H1 (cell line): ENCODE data around the gene DERL2. TPM values are rescaled to one million over a fixed set of nuclear protein-coding genes. Genes with fewer than 3 reads are reported as not detected.
A peak's percentile ranks its signal among the peaks of the same experiment; 100 is the strongest.

Experiments used
- BCL11A ChIP-seq, 2 experiments: IDR thresholded peaks; one replicate each; pipeline ENCODE4 v1.6.1; 2011; ENCODE audit warnings: low read depth in 2 of 2, low read length in 2 of 2, mild to moderate bottlenecking in 2 of 2
- CHD2 ChIP-seq: IDR thresholded peaks from 2 replicates; pipeline ENCODE4 v1.6.1; 2012; ENCODE audit warnings: low read length, improper control_type of control experiment
- CTBP2 ChIP-seq: IDR thresholded peaks from 2 replicates; pipeline ENCODE4 v1.7.0; 2011; ENCODE audit warnings: borderline replicate concordance, mild to moderate bottlenecking, moderate library complexity, mixed read lengths, low read length; ENCODE audit not compliant: insufficient read depth, insufficient read length
- CTCF ChIP-seq, 3 experiments: IDR thresholded peaks; 1 replicate in 2 of 3; 2 replicates in 1 of 3; pipeline versions ENCODE4 v1.5.1 to v1.6.1; 2011; ENCODE audit warnings: low read length in 3 of 3, mild to moderate bottlenecking in 3 of 3, inconsistent platforms in 2 of 3, low read depth in 1 of 3, moderate library complexity in 1 of 3; ENCODE audit not compliant: insufficient read depth in 1 of 3; ENCODE audit errors: control extremely low read depth in 1 of 3
- EZH2 ChIP-seq: fragments of 200-600 bp; sonication (generic); IDR thresholded peaks from 2 replicates; pipeline ENCODE4 v1.7.1; 2012; ENCODE audit warnings: low read depth, mild to moderate bottlenecking, moderate library complexity, low read length, inconsistent platforms; ENCODE audit not compliant: severe bottlenecking
- GTF2F1 ChIP-seq: IDR thresholded peaks from 2 replicates; pipeline ENCODE4 v1.6.1; 2012; ENCODE audit warnings: low read depth, low read length, improper control_type of control experiment, borderline replicate concordance
- KDM4A ChIP-seq: IDR thresholded peaks from one replicate; pipeline ENCODE4 v1.7.1; 2012; ENCODE audit warnings: low read depth, mild to moderate bottlenecking, moderate library complexity, low read length, inconsistent platforms; ENCODE audit not compliant: severe bottlenecking
- POU5F1 ChIP-seq: IDR thresholded peaks from 2 replicates; pipeline ENCODE4 v1.6.1; 2011; ENCODE audit warnings: low read depth, mild to moderate bottlenecking, low read length, moderate library complexity
- RNF2 ChIP-seq: fragments of 200-900, 300-1000 bp; sonication (generic); IDR thresholded peaks from 2 replicates; pipeline ENCODE4 v1.7.1; 2016; ENCODE audit warnings: borderline replicate concordance, low read depth, mild to moderate bottlenecking, antibody characterized with exemption, low read length; ENCODE audit not compliant: poor library complexity, severe bottlenecking; ENCODE audit errors: missing control alignments
- SP1 ChIP-seq: IDR thresholded peaks from 2 replicates; pipeline ENCODE4 v1.6.1; 2011; ENCODE audit warnings: low read depth, low read length
- polyA plus RNA-seq, 7 experiments: library from polyadenylated mRNA; depleted of rRNA in 3 of 7; stranded (reverse) in 5 of 7; unstranded in 2 of 7; fragments of >200 nt in 5 of 7; fragments of 200-250 nt in 2 of 7; gene quantifications; 1 replicate in 5 of 7; 2 replicates in 1 of 7; 4 replicates in 1 of 7; pipeline versions ENCODE4 v1.2.1 to v1.2.3, GENCODE V29; 2011 to 2013; ENCODE audit warnings: missing spikeins in 2 of 7, mixed read lengths in 2 of 7
- total RNA-seq: library from RNA; stranded (reverse); fragmentation: NEBNext Ultra II Directional; extraction: Animal tissue kit (Norgen Biotek cat#: 25700); gene quantifications from 2 replicates; pipeline ENCODE4 v1.2.1, GENCODE V29; 2021

DERL2 gene
- total and polyA plus RNA-seq, 2 of the 8 experiments (the other 6 are each of a cell fraction or from before 2014, with no cell fraction given), result 55.3 to 58.4 TPM

GRCh38 chr17:5438716-5439445 lies 47.1 kb downstream of the DERL2 start, which contains the start of gene C1QBP (continued):
- peak; percentile 63 to 98 (median 97) for TF ChIP-seq CTCF (IDR thresholded peaks at IDR 0.05; ENCODE audit: control extremely low read depth in 1 of 3, insufficient read depth in 1 of 3, low read depth in 1 of 3, low read length in 3 of 3)
- TF ChIP-seq CHD2, result 0 out of 2 replicates have a peak, but pooled peaks have one; percentile 14
- no peak for TF ChIP-seq BCL11A (IDR thresholded peaks at IDR 0.05; ENCODE audit: low read depth in 2 of 2, low read length in 2 of 2)
- TF ChIP-seq KDM4A, result peak; percentile 98
- peak; percentile 49; the same call in 1 of the 2 replicates for TF ChIP-seq SP1
- no peak for TF ChIP-seq CTBP2
- no peak for TF ChIP-seq GTF2F1
- TF ChIP-seq RNF2, result no peak
- TF ChIP-seq EZH2, result no peak
- no peak for TF ChIP-seq POU5F1
